IPS-11a (cell line): ENCODE results near the gene PRIMA1.

Experiments used
- H3K4me3 ChIP-seq: one replicate; pipeline ENCODE4 v1.5.1; 2013; ENCODE audit warnings: low read depth, low read length, control low read depth

PRIMA1 gene

GRCh38 chr14:93713726-93714405 is 74.4 kb downstream of the PRIMA1 start:
- H3K4me3 ChIP-seq: no peak overlapping the region

GRCh38 chr14:93712838-93713724 is 75.2 kb downstream of the PRIMA1 start:
- H3K4me3 ChIP-seq: no peak overlapping the region

GRCh38 chr14:93712079-93712837 is 76.0 kb downstream of the PRIMA1 start:
- H3K4me3 ChIP-seq: no peak overlapping the region

- no peak overlapping the region for H3K4me3 ChIP-seq
Observed at GRCh38 chr14:93709249-93709648, 79.0 kb downstream of the PRIMA1 start.

- no peak overlapping the region for H3K4me3 ChIP-seq
Observed at GRCh38 chr14:93708800-93709199, 79.5 kb downstream of the PRIMA1 start.

GRCh38 chr14:93708311-93708734 is 80.0 kb downstream of the PRIMA1 start:
- no peak overlapping the region for H3K4me3 ChIP-seq

GRCh38 chr14:93707475-93707874 is 80.8 kb downstream of the PRIMA1 start:
- H3K4me3 ChIP-seq: no peak overlapping the region

GRCh38 chr14:93706360-93706955 is 81.8 kb downstream of the PRIMA1 start:
- no peak overlapping the region for H3K4me3 ChIP-seq

- no peak overlapping the region for H3K4me3 ChIP-seq
Observed at GRCh38 chr14:93705513-93706156, 82.7 kb downstream of the PRIMA1 start.

- H3K4me3 ChIP-seq: no peak overlapping the region
Observed at GRCh38 chr14:93703941-93704340, 84.3 kb downstream of the PRIMA1 start.

- H3K4me3 ChIP-seq: no peak overlapping the region
Observed at GRCh38 chr14:93702946-93703345, 85.3 kb downstream of the PRIMA1 start.

GRCh38 chr14:93701562-93701961 is 86.7 kb downstream of the PRIMA1 start:
- H3K4me3 ChIP-seq: no peak overlapping the region

GRCh38 chr14:93700928-93701327 is 87.4 kb downstream of the PRIMA1 start:
- no peak overlapping the region for H3K4me3 ChIP-seq

GRCh38 chr14:93693914-93694313 is 94.4 kb downstream of the PRIMA1 start:
- H3K4me3 ChIP-seq: no peak overlapping the region

GRCh38 chr14:93691042-93691780 is 97.1 kb downstream of the PRIMA1 start:
- no peak overlapping the region for H3K4me3 ChIP-seq

- H3K4me3 ChIP-seq: no peak overlapping the region
Observed at GRCh38 chr14:93690146-93690545, 98.1 kb downstream of the PRIMA1 start.

GRCh38 chr14:93688820-93689219 is 99.5 kb downstream of the PRIMA1 start:
- no peak overlapping the region for H3K4me3 ChIP-seq

- no peak overlapping the region for H3K4me3 ChIP-seq
Observed at GRCh38 chr14:93688239-93688666, 100.0 kb downstream of the PRIMA1 start.

GRCh38 chr14:93686268-93686667 is 102.0 kb downstream of the PRIMA1 start:
- H3K4me3 ChIP-seq: no peak overlapping the region
